GM12878 (cell line): ENCODE measurements around the gene MRPL41.

ENCODE experiments used
- ASH2L ChIP-seq: fragments of 300-600, 200-600 bp; sonication (generic); IDR thresholded peaks from 2 replicates; pipeline ENCODE4 v1.6.1; 2017; ENCODE audit warnings: low read depth, mild to moderate bottlenecking, borderline replicate concordance
- IRF3 ChIP-seq: fragments of 450-650 bp; IDR thresholded peaks from 2 replicates; pipeline ENCODE4 v1.6.1; 2014; ENCODE audit warnings: mild to moderate bottlenecking
- ZZZ3 ChIP-seq: IDR thresholded peaks from 2 replicates; pipeline ENCODE4 v1.6.1; 2011; ENCODE audit warnings: low read depth; ENCODE audit not compliant: control insufficient read depth, insufficient read length

- TF ChIP-seq ZZZ3 (no peak), IRF3 (no peak), ASH2L (no peak)
Measured at GRCh38 chr9:137581361-137582285, 29.9 kb downstream of the MRPL41 start.
